H1 (cell line): Measurements from ENCODE around the gene DOCK10.

Experiments
- CTCF ChIP-seq, 3 experiments: IDR thresholded peaks; 1 replicate in 2 of 3; 2 replicates in 1 of 3; pipeline versions ENCODE4 v1.5.1 to v1.6.1; 2011; ENCODE audit warnings: low read length in 3 of 3, mild to moderate bottlenecking in 3 of 3, inconsistent platforms in 2 of 3, low read depth in 1 of 3, moderate library complexity in 1 of 3; ENCODE audit not compliant: insufficient read depth in 1 of 3; ENCODE audit errors: control extremely low read depth in 1 of 3
- JUND ChIP-seq: IDR thresholded peaks from 2 replicates; pipeline ENCODE4 v1.6.1; 2011; ENCODE audit warnings: mild to moderate bottlenecking, improper control_type of control experiment, low read length
- MAX ChIP-seq: IDR thresholded peaks from 2 replicates; pipeline ENCODE4 v1.6.1; 2012; ENCODE audit warnings: inconsistent platforms
- POLR2AphosphoS5 ChIP-seq: IDR thresholded peaks from 2 replicates; pipeline ENCODE4 v1.6.1; 2011; ENCODE audit warnings: low read depth, low read length

GRCh38 chr2:224723586-224724217 is 318.6 kb downstream of the DOCK10 start:
- TF ChIP-seq MAX (no peak), CTCF (IDR thresholded peaks at IDR 0.05; ENCODE audit: control extremely low read depth in 1 of 3, insufficient read depth in 1 of 3, low read depth in 1 of 3, low read length in 3 of 3) (no peak), JUND (no peak), POLR2AphosphoS5 (no peak)
